HG03460 (cell line): Measurements from ENCODE around the gene GLB1L.
A peak's percentile ranks its signal among the peaks of the same experiment; 100 is the strongest.

ENCODE experiments used
- ATAC-seq: cut with Tn5 transposase; IDR thresholded peaks from one replicate; pipeline ENCODE4 v1.9.1; 2021; ENCODE audit not compliant: unreplicated experiment

The GLB1L gene

GRCh38 chr2:219228041-219228910, 17.0 kb downstream of the GLB1L start:
- ATAC-seq, result no peak

GRCh38 chr2:219225350-219225749, 19.9 kb downstream of the GLB1L start:
- no peak for ATAC-seq

GRCh38 chr2:219223831-219224610, 21.2 kb downstream of the GLB1L start:
- no peak for ATAC-seq

GRCh38 chr2:219221957-219222518, 23.2 kb downstream of the GLB1L start:
- no peak for ATAC-seq

GRCh38 chr2:219220652-219221402, 24.4 kb downstream of the GLB1L start:
- ATAC-seq, result no peak

- ATAC-seq, result no peak
These were observed 25.3 kb downstream of the GLB1L start for GRCh38 chr2:219219784-219220532.

- ATAC-seq, result peak; percentile 85
These were observed 26.2 kb downstream of the GLB1L start, which contains the start of gene ABCB6 for GRCh38 chr2:219218732-219219701. TSS of gene ABCB6 (minus strand) at chr2:219218958. CDS start at chr2:219218673, 285 bp downstream.

- ATAC-seq, result peak; percentile 26
These were observed 27.0 kb downstream of the GLB1L start for GRCh38 chr2:219218217-219218731.

GRCh38 chr2:219216535-219216915, 28.7 kb downstream of the GLB1L start:
- no peak for ATAC-seq

- ATAC-seq, result no peak
These were observed 29.2 kb downstream of the GLB1L start for GRCh38 chr2:219215871-219216534.

GRCh38 chr2:219214786-219215185, 30.5 kb downstream of the GLB1L start:
- no peak for ATAC-seq

GRCh38 chr2:219214141-219214540, 31.1 kb downstream of the GLB1L start:
- no peak for ATAC-seq

- no peak for ATAC-seq
These were observed 31.7 kb downstream of the GLB1L start for GRCh38 chr2:219213486-219214071.

- ATAC-seq, result no peak
These were observed 32.2 kb downstream of the GLB1L start for GRCh38 chr2:219213026-219213415.

GRCh38 chr2:219210886-219211362, 34.3 kb downstream of the GLB1L start:
- ATAC-seq, result no peak

- ATAC-seq, result no peak
These were observed 34.9 kb downstream of the GLB1L start for GRCh38 chr2:219210196-219210885.
